ENCODE data around the gene FANCC. TPM values are rescaled to one million over a fixed set of nuclear protein-coding genes. Genes with fewer than 3 reads are reported as not detected.
A peak's percentile ranks its signal among the peaks of the same experiment; 100 is the strongest.

Gene FANCC
- total and polyA plus RNA-seq, 4 donors: 8.3 to 32.4 (median 11.5) TPM

- no peak for DNase-seq (ENCODE audit: low spot score)
- peaks cover 8 to 72% (median 50%) of the 10 kb centered on the region in 4 donors for H3K36me3 ChIP-seq (ENCODE audit: control insufficient read depth in 4 of 4, insufficient read depth in 3 of 4, low read depth in 1 of 4, low read length in 3 of 4)
- no peak overlapping the region for H3K4me3 ChIP-seq (ENCODE audit: low read depth in 1 of 3, low read length in 3 of 3)
- no peak for TF ChIP-seq RAD21 (IDR thresholded peaks at IDR 0.05)
- no peak for TF ChIP-seq ZBTB33 (IDR thresholded peaks at IDR 0.05)
- TF ChIP-seq EGR1 (IDR thresholded peaks at IDR 0.05; ENCODE audit: low read depth in 2 of 2): no peak
- no peak for TF ChIP-seq RXRA (IDR thresholded peaks at IDR 0.05)
- TF ChIP-seq TAF1 (conservative IDR thresholded peaks at IDR 0.05): no peak
- no peak for TF ChIP-seq FOXA2 (IDR thresholded peaks at IDR 0.05)
- TF ChIP-seq NR2F2 (IDR thresholded peaks at IDR 0.05): no peak
- no peak for TF ChIP-seq CTCF (IDR thresholded peaks at IDR 0.05; ENCODE audit: low read depth, low read length, missing input control)
- no peak for TF ChIP-seq REST (IDR thresholded peaks at IDR 0.05)
- no peak for TF ChIP-seq HNF4G (IDR thresholded peaks at IDR 0.05)
- TF ChIP-seq ATF3 (IDR thresholded peaks at IDR 0.05): no peak
- no peak for TF ChIP-seq FOXA1 (IDR thresholded peaks at IDR 0.05)
- TF ChIP-seq YY1 (IDR thresholded peaks at IDR 0.05): no peak
- TF ChIP-seq JUND (IDR thresholded peaks at IDR 0.05): no peak
- no peak for TF ChIP-seq SP1 (IDR thresholded peaks at IDR 0.05)
- TF ChIP-seq MAX (IDR thresholded peaks at IDR 0.05): no peak
- TF ChIP-seq HNF4A (conservative IDR thresholded peaks at IDR 0.05): no peak
- TF ChIP-seq GABPA (IDR thresholded peaks at IDR 0.05 in 1 of 2, conservative IDR thresholded peaks at IDR 0.05 in 1 of 2): no peak
- peaks cover 5 to 39% (median 23%) of the 10 kb centered on the region in 4 donors for H3K4me1 ChIP-seq (ENCODE audit: control insufficient read depth in 4 of 4, insufficient read depth in 4 of 4, low read length in 3 of 4)
- H3K9me3 ChIP-seq (ENCODE audit: control insufficient read depth in 4 of 4, low read length in 3 of 4): no peaks in the 10 kb centered on the region
- peak overlapping the region; percentile 25 to 34 for H3K27ac ChIP-seq (ENCODE audit: low read depth in 1 of 2, low read length in 2 of 2)
- no peaks in the 10 kb centered on the region for H3K27me3 ChIP-seq (ENCODE audit: control insufficient read depth in 4 of 4, insufficient read depth in 4 of 4, low read length in 3 of 4)
- H3K9ac ChIP-seq (ENCODE audit: low read depth in 1 of 2, low read length in 2 of 2): no peak overlapping the region
- 78% methylated on average over 17 of the region's 17 CpGs for WGBS
Observed at GRCh38 chr9:95077766-95078370, 239.6 kb downstream of the FANCC start.

All from liver (tissue), 9 donors.